K562 (cell line): ENCODE data around the gene CD274. TPM values are rescaled to one million over a fixed set of nuclear protein-coding genes. Genes with fewer than 3 reads are reported as not detected.

ENCODE experiments used
- BHLHE40 ChIP-seq: IDR thresholded peaks from 2 replicates; pipeline ENCODE4 v1.6.1; 2011; ENCODE audit warnings: low read length, improper control_type of control experiment
- CCNT2 ChIP-seq: IDR thresholded peaks from 2 replicates; pipeline ENCODE4 v1.6.1; 2011; ENCODE audit warnings: borderline replicate concordance, low read depth, mild to moderate bottlenecking, moderate library complexity, mixed read lengths, low read length; ENCODE audit not compliant: insufficient read length; ENCODE audit errors: extremely low read depth
- CEBPG ChIP-seq, 3 experiments: fragments of 200-800 bp in 1 of 3; sonication (Bioruptor generic) in 1 of 3; sonication (generic) in 1 of 3; formaldehyde crosslinking in 1 of 3; IDR thresholded peaks in 2 of 3; conservative IDR thresholded peaks in 1 of 3; 2 replicates each; pipeline versions ENCODE4 v1.6.1 to v1.8.0; 2016 to 2022; ENCODE audit warnings: missing compliant biosample characterization in 2 of 3, missing genetic modification characterization in 2 of 3, mild to moderate bottlenecking in 1 of 3, missing genetic modification reagents in 1 of 3
- CHCHD3 ChIP-seq: fragments of 250-450 bp; sonication (Bioruptor Pico); IDR thresholded peaks from 2 replicates; pipeline ENCODE4 v2.1.2; 2022; ENCODE audit warnings: mild to moderate bottlenecking
- FOXM1 ChIP-seq, 2 experiments: fragments of 450-650 bp in 1 of 2; sonication (generic) in 1 of 2; formaldehyde crosslinking in 1 of 2; IDR thresholded peaks; 2 replicates each; pipeline versions ENCODE4 v1.6.1 to v1.9.0; 2017 to 2022; ENCODE audit warnings: low read depth in 2 of 2, mild to moderate bottlenecking in 2 of 2, missing genetic modification reagents in 1 of 2, moderate library complexity in 1 of 2
- HDAC6 ChIP-seq: IDR thresholded peaks from 2 replicates; pipeline ENCODE4 v1.6.1; 2012; ENCODE audit warnings: low read depth, mild to moderate bottlenecking, control low read depth, inconsistent platforms, low read length, moderate library complexity
- HSF4 ChIP-seq: fragments of 250-450 bp; sonication (Bioruptor Pico); IDR thresholded peaks from 2 replicates; pipeline ENCODE4 v2.1.2; 2022; ENCODE audit warnings: mild to moderate bottlenecking, moderate library complexity, borderline replicate concordance
- JUNB ChIP-seq: fragments of 450-650 bp; formaldehyde crosslinking; conservative IDR thresholded peaks from 2 replicates; pipeline ENCODE4 v1.4.0; 2020; ENCODE audit warnings: mild to moderate bottlenecking
- KAT8 ChIP-seq: fragments of 450-650 bp; IDR thresholded peaks from 2 replicates; pipeline ENCODE4 v1.6.1; 2016; ENCODE audit warnings: low read depth, mild to moderate bottlenecking
- L3MBTL2 ChIP-seq: fragments of 450-650 bp; IDR thresholded peaks from 2 replicates; pipeline ENCODE4 v1.6.1; 2016; ENCODE audit warnings: mild to moderate bottlenecking, moderate library complexity
- MED1 ChIP-seq: sonication (generic); formaldehyde crosslinking; IDR thresholded peaks from 2 replicates; pipeline ENCODE4 v1.8.1; 2023; ENCODE audit warnings: missing genetic modification reagents, borderline replicate concordance
- NBN ChIP-seq: fragments of 450-650 bp; IDR thresholded peaks from 2 replicates; pipeline ENCODE4 v1.6.1; 2016; ENCODE audit warnings: low read depth, mild to moderate bottlenecking
- PCBP1 ChIP-seq: fragments of 200-400 bp; formaldehyde crosslinking; IDR thresholded peaks from 2 replicates; pipeline ENCODE4 v1.6.1; 2018; ENCODE audit warnings: mild to moderate bottlenecking, low read depth, low read length; ENCODE audit not compliant: poor library complexity, severe bottlenecking
- POLR2B ChIP-seq: fragments of 450-650 bp; IDR thresholded peaks from 2 replicates; pipeline ENCODE4 v1.6.1; 2018; ENCODE audit warnings: low read depth; ENCODE audit not compliant: partially characterized antibody
- RUNX1 ChIP-seq: sonication (generic); IDR thresholded peaks from 2 replicates; pipeline ENCODE4 v1.6.1; 2016; ENCODE audit warnings: antibody characterized with exemption, low read depth
- SIN3A ChIP-seq, 2 experiments: fragments of 150-350 bp in 1 of 2; IDR thresholded peaks; 2 replicates each; pipeline ENCODE4 v1.6.1; 2011 to 2016; ENCODE audit warnings: borderline replicate concordance in 2 of 2, low read depth in 2 of 2, low read length in 2 of 2, mild to moderate bottlenecking in 2 of 2, moderate library complexity in 2 of 2; ENCODE audit not compliant: control insufficient read depth in 1 of 2
- TAF9B ChIP-seq: fragments of 450-650 bp; IDR thresholded peaks from 2 replicates; pipeline ENCODE4 v1.6.1; 2018; ENCODE audit warnings: mild to moderate bottlenecking; ENCODE audit not compliant: partially characterized antibody
- YBX1 ChIP-seq: fragments of 450-650 bp; IDR thresholded peaks from 2 replicates; pipeline ENCODE4 v1.7.1; 2016; ENCODE audit warnings: mild to moderate bottlenecking
- ZBTB11 ChIP-seq, 3 experiments: fragments of 200-800 bp in 1 of 3; fragments of 250-450 bp in 1 of 3; fragments of 450-650 bp in 1 of 3; sonication (Bioruptor Pico) in 1 of 3; sonication (Bioruptor generic) in 1 of 3; formaldehyde crosslinking in 1 of 3; IDR thresholded peaks; 2 replicates each; pipeline versions ENCODE4 v1.6.1 to v1.8.0; 2016 to 2022; ENCODE audit warnings: mild to moderate bottlenecking in 2 of 3, missing genetic modification characterization in 2 of 3, missing compliant biosample characterization in 1 of 3, moderate library complexity in 1 of 3
- ZNF707 ChIP-seq: fragments of 250-450 bp; sonication (Bioruptor Pico); conservative IDR thresholded peaks from 2 replicates; pipeline ENCODE4 v1.8.0; 2022; ENCODE audit warnings: inconsistent platforms, mild to moderate bottlenecking, moderate library complexity
- polyA plus RNA-seq, 8 experiments: library from polyadenylated mRNA; depleted of rRNA in 4 of 8; stranded (reverse) in 5 of 8; unstranded in 3 of 8; fragments of >200 nt; fragmentation: Nextera tagmentation in 2 of 8; fragmentation: Illumina TruSeq in 1 of 8; extraction: Ambion mirVana in 2 of 8; extraction: Trizol in 1 of 8; gene quantifications; 2 replicates each; pipeline versions ENCODE4 v1.2.1 to v1.2.3, GENCODE V29; 2011 to 2014; ENCODE audit warnings: inconsistent platforms in 1 of 8, missing spikeins in 1 of 8
- total RNA-seq, 7 experiments: library from RNA; depleted of rRNA in 6 of 7; stranded (reverse); fragments of >200 nt in 6 of 7; fragmentation: Illumina TruSeq in 2 of 7; extraction: Trizol in 2 of 7; gene quantifications; 2 replicates each; pipeline versions ENCODE4 v1.2.1 to v1.2.3, GENCODE V29; 2011 to 2021; ENCODE audit warnings: low replicate concordance in 1 of 7
- TF ChIP-seq, protein P1 (sequence below): fragments of 450-650 bp; formaldehyde crosslinking; IDR thresholded peaks from 2 replicates; pipeline ENCODE4 v1.4.0; 2020; ENCODE audit warnings: mild to moderate bottlenecking, moderate library complexity

The CD274 gene
- total and polyA plus RNA-seq, 9 of the 15 experiments (the other 6 are each of a cell fraction or from before 2014, with no cell fraction given) = 0.07 to 0.51 (median 0.30) TPM; not detected in 1

DNA sequence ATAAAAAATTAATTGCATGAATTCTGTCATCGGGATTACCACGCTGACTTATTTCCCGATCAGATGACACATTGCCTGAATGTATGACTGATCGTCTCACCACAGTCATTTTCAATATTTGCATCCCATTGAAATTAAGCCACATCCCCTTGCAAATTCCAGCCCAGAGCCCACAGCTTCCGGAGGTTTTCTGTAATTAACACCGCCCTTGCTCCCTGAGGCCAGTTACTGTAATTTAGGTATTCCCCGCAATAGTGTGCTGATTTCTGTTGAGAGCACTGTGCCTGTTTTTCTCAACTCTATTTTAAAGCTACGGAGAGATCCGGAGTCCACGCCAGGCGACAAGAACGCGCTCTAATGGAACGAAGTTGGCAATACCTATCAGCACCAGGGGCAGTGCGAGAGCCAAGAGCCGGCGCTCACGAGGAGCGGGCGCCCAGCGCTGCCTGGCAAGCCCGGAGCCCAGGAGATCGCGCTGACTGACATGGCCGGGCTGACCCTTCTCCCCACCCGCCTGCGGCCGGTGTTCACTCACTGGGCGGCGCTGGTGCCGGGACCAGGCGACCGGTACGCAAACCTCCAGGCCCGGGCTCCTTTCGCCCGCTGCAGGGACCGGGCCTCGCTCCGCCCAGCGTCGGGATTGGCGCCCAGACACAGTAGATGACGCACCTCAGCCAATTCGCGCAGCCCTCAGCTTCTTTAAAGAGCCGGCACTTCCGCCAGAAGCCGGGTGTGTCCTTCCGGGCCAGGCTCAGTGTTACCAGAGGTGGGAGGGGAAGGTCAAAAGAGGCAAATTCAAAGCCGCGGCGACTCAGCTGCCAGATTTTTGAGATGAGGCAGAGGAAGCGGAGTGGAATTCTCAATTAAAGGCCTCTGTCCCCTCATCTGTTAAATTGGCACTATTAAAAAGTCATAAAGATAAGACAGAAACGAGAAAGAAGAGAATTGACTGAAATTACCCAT lies 12.8 kb upstream of the CD274 start, which contains the start of gene PLGRKT (continued):
- TF ChIP-seq CCNT2 = no peak
- no peak for TF ChIP-seq CEBPG (CRISPR knock-in tag; IDR thresholded peaks at IDR 0.05)
- TF ChIP-seq CEBPG (tag; conservative IDR thresholded peaks at IDR 0.05 in 1 of 2, IDR thresholded peaks at IDR 0.05 in 1 of 2) = no peak
- TF ChIP-seq RUNX1 = no peak
- no peak for TF ChIP-seq HSF4
- no peak for TF ChIP-seq JUNB (CRISPR knock-in tag)
- TF ChIP-seq ZNF707 = no peak
- TF ChIP-seq CHCHD3 = no peak
- no peak for TF ChIP-seq BHLHE40
- TF ChIP-seq YBX1 = no peak
- no peak for TF ChIP-seq KAT8
- peak; percentile 55 for TF ChIP-seq POLR2B
- TF ChIP-seq TAF9B = peak; percentile 13
- TF ChIP-seq L3MBTL2 = 0 out of 2 replicates have a peak, but pooled peaks have one; percentile 23
- TF ChIP-seq SIN3A (IDR thresholded peaks at IDR 0.05; ENCODE audit: borderline replicate concordance in 2 of 2, control insufficient read depth in 1 of 2, low read depth in 2 of 2, low read length in 2 of 2) = no peak
- no peak for TF ChIP-seq NBN
- TF ChIP-seq, protein P1, sequence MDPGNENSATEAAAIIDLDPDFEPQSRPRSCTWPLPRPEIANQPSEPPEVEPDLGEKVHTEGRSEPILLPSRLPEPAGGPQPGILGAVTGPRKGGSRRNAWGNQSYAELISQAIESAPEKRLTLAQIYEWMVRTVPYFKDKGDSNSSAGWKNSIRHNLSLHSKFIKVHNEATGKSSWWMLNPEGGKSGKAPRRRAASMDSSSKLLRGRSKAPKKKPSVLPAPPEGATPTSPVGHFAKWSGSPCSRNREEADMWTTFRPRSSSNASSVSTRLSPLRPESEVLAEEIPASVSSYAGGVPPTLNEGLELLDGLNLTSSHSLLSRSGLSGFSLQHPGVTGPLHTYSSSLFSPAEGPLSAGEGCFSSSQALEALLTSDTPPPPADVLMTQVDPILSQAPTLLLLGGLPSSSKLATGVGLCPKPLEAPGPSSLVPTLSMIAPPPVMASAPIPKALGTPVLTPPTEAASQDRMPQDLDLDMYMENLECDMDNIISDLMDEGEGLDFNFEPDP = no peak
- no peak for TF ChIP-seq PCBP1
- TF ChIP-seq ZBTB11 (CRISPR knock-in tag; IDR thresholded peaks at IDR 0.05) = 0 out of 6 replicates have a peak, but pooled peaks of 1 of the 3 experiments have one; percentile 35
- TF ChIP-seq MED1 (CRISPR knock-in tag) = no peak
- no peak for TF ChIP-seq HDAC6
- peak; percentile 20; the same call in 1 of the 2 replicates for TF ChIP-seq FOXM1 (IDR thresholded peaks at IDR 0.05; ENCODE audit: low read depth)
- TF ChIP-seq FOXM1 (CRISPR knock-in tag; IDR thresholded peaks at IDR 0.05; ENCODE audit: low read depth) = no peak
